Left lung (tissue), 10 donors: ENCODE results near the gene FAM133A. TPM values are rescaled to one million over a fixed set of nuclear protein-coding genes. Genes with fewer than 3 reads are reported as not detected.

Experiments
- ATAC-seq: fragments of 200-7000 bp; cut with Tn5 transposase; one replicate; pipeline ENCODE4 v1.9.1; 2020; ENCODE audit warnings: moderate library complexity
- DNase-seq, 4 donors: peaks; one replicate each; pipeline ENCODE4 v3.0.0-alpha.2; 2013 to 2020
- H3K27ac ChIP-seq, 2 donors: fragments of 200-600 bp; sonication (generic) in 1 of 2; one replicate each; pipeline versions ENCODE4 v1.5.0 to v1.8.0; 2020 to 2021
- H3K27me3 ChIP-seq, 2 donors: fragments of 200-600 bp; sonication (generic) in 1 of 2; one replicate each; pipeline versions ENCODE4 v1.5.0 to v1.8.0; 2020 to 2021
- H3K36me3 ChIP-seq, 2 donors: fragments of 200-600 bp; sonication (generic) in 1 of 2; one replicate each; pipeline versions ENCODE4 v1.5.0 to v1.8.0; 2020 to 2021
- H3K4me1 ChIP-seq, 2 donors: fragments of 200-600 bp; one replicate each; pipeline ENCODE4 v1.8.0; 2021
- H3K4me3 ChIP-seq, 2 donors: fragments of 200-600 bp; sonication (generic) in 1 of 2; one replicate each; pipeline versions ENCODE4 v1.5.0 to v1.8.0; 2020 to 2021; ENCODE audit warnings: mild to moderate bottlenecking in 1 of 2
- H3K9me3 ChIP-seq, 2 donors: fragments of 200-600 bp; sonication (generic) in 1 of 2; one replicate each; pipeline versions ENCODE4 v1.5.0 to v1.8.0; 2020 to 2021
- CTCF ChIP-seq, 2 donors: fragments of 200-600 bp; sonication (generic) in 1 of 2; IDR thresholded peaks; one replicate each; pipeline versions ENCODE4 v1.5.0 to v1.8.0; 2021; ENCODE audit warnings: antibody characterized with exemption in 2 of 2
- intact Hi-C, 2 donors: fragments of 100-400 bp; cut with DNase I; formaldehyde crosslinking; loops; one replicate each; pipeline versions ENCODE4 v1.11.2 to v1.14.2; 2022
- polyA plus RNA-seq, 6 donors: library from polyadenylated mRNA; unstranded; fragments of 120-200 nt; gene quantifications; one replicate each; pipeline ENCODE4 v1.2.1, GENCODE V29; 2013; ENCODE audit not compliant: insufficient read length in 6 of 6
- total RNA-seq, 2 donors: library from RNA; stranded (reverse); fragmentation: NEBNext Ultra II Directional; extraction: Animal tissue kit (Norgen Biotek cat#: 25700); gene quantifications; one replicate each; pipeline ENCODE4 v1.2.1, GENCODE V29; 2021
- donor health status: DM: no; HTN: yes; CAD: no.
- donor health status: DM: no; HTN: no; CAD: no.

FAM133A gene
- total and polyA plus RNA-seq, 8 donors: 0.08 to 0.17 (median 0.14) TPM; not detected in 2

DNA sequence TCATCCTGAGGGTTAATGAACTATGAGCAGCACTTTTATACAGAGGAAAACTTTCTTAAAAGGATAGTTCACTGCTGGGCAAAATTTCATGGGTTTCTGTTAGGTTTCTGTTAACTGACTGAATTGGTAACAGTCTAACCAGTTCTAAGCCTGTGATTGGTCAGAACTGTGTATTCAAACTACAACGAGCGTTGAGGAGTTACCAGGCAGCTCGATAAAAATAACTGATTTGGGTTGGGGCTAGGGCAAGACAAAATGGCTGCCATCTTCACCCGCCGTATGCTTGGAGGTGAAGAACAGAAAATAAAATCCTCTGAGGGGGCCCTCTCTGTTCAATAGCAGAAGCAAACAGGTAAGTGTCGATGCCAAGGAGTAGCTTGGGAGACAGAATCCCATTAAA is 22.0 kb downstream of the FAM133A start:
- no peak for DNase-seq
- Histone ChIP-seq H3K4me1 (no peaks in the 10 kb centered on the region), H3K9me3 (no peaks in the 10 kb centered on the region), H3K27ac (no peak overlapping the region), H3K27me3 (no peaks in the 10 kb centered on the region), H3K36me3 (no peaks in the 10 kb centered on the region), H3K4me3 (no peak overlapping the region)
- intact Hi-C loops: no loop called here
- no peak for ATAC-seq
- no peak for TF ChIP-seq CTCF (IDR thresholded peaks at IDR 0.05)

DNA sequence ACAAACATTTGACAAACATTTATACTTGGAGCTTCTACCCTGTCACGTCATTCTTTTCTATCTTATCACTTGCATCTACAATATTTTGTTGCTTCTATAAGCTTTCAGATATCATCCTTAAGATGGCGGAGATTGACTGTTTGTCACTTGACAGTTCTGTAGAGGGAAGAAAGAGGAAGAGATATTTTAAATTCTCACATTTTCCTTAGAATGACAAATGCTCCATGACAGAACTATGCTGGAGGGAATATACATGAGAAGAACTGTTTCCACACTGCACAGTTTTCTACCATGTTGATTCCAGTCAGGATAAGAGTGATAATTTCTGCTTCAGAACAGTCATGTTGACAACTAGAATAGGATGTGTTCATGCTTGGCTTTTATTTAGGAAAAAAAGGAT is 29.7 kb downstream of the FAM133A start:
- Histone ChIP-seq H3K27ac (no peak overlapping the region), H3K4me1 (no peaks in the 10 kb centered on the region), H3K36me3 (no peaks in the 10 kb centered on the region), H3K9me3 (no peaks in the 10 kb centered on the region), H3K27me3 (no peaks in the 10 kb centered on the region), H3K4me3 (no peak overlapping the region)
- no peak for DNase-seq
- no peak for ATAC-seq
- no peak for TF ChIP-seq CTCF (IDR thresholded peaks at IDR 0.05)
- intact Hi-C loops: no loop called here

GRCh38 chrX:93711076-93711475 is 37.1 kb downstream of the FAM133A start:
- Histone ChIP-seq H3K27me3 (no peaks in the 10 kb centered on the region), H3K27ac (no peak overlapping the region), H3K4me1 (no peaks in the 10 kb centered on the region), H3K36me3 (no peaks in the 10 kb centered on the region), H3K9me3 (no peaks in the 10 kb centered on the region), H3K4me3 (no peak overlapping the region)
- intact Hi-C loops: no loop called here
- TF ChIP-seq CTCF (IDR thresholded peaks at IDR 0.05): no peak
- no peak for DNase-seq
- no peak for ATAC-seq

GRCh38 chrX:93741811-93742210 is 67.8 kb downstream of the FAM133A start:
- ATAC-seq (no peak), DNase-seq (no peak)
- H3K27me3 ChIP-seq: no peaks in the 10 kb centered on the region
- no peak overlapping the region for H3K4me3 ChIP-seq
- intact Hi-C loops: no loop called here
- no peaks in the 10 kb centered on the region for H3K36me3 ChIP-seq
- no peak for TF ChIP-seq CTCF (IDR thresholded peaks at IDR 0.05)
- no peaks in the 10 kb centered on the region for H3K4me1 ChIP-seq
- no peaks in the 10 kb centered on the region for H3K9me3 ChIP-seq
- no peak overlapping the region for H3K27ac ChIP-seq

GRCh38 chrX:93760163-93760562 is 86.2 kb downstream of the FAM133A start:
- Histone ChIP-seq H3K4me3 (no peak overlapping the region), H3K27ac (no peak overlapping the region), H3K9me3 (no peaks in the 10 kb centered on the region), H3K4me1 (no peaks in the 10 kb centered on the region), H3K36me3 (no peaks in the 10 kb centered on the region), H3K27me3 (no peaks in the 10 kb centered on the region)
- no peak for TF ChIP-seq CTCF (IDR thresholded peaks at IDR 0.05)
- DNase-seq: no peak
- no peak for ATAC-seq
- intact Hi-C loops: no loop called here

Other genes with a start within 250 kb of the FAM133A start
- 1 to 10 TPM; 2.0 to 3.2 TPM for gene NAP1L3, start 628 bp upstream of the FAM133A start, total RNA-seq
- gene NAP1L3, start 628 bp upstream of the FAM133A start, polyA plus RNA-seq: 10 to 100 TPM; 15.0 to 20.4 (median 17.9) TPM